ENCODE measurements around the gene CACNA2D3.
"Not testable (repeated sequence)": the region's sequence is repeated elsewhere in the genome, so short reads cannot be mapped to it uniquely, and the experiment has no call there.

CACNA2D3 gene

DNA sequence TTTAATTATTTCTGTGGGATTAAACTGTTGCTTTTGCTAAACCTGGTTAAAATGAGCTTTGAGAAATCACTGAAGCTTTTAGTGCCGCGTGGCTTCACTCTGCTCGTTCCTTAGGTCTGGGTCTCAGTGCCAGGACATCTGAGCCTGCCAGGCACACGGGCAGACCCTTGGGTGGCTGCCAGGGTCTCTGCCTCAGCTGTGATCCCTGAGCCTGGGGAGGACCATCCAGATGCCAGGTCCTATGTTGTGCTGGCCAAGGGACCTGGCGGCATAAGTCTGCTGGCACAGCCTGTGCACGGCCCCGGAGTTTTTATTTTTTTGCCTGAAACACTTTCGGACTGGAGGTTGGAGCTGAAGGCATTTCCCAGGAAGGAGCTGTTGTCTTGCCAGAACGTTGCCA, 477.4 kb downstream of the CACNA2D3 start:
- no peak for DNase-seq

DNA sequence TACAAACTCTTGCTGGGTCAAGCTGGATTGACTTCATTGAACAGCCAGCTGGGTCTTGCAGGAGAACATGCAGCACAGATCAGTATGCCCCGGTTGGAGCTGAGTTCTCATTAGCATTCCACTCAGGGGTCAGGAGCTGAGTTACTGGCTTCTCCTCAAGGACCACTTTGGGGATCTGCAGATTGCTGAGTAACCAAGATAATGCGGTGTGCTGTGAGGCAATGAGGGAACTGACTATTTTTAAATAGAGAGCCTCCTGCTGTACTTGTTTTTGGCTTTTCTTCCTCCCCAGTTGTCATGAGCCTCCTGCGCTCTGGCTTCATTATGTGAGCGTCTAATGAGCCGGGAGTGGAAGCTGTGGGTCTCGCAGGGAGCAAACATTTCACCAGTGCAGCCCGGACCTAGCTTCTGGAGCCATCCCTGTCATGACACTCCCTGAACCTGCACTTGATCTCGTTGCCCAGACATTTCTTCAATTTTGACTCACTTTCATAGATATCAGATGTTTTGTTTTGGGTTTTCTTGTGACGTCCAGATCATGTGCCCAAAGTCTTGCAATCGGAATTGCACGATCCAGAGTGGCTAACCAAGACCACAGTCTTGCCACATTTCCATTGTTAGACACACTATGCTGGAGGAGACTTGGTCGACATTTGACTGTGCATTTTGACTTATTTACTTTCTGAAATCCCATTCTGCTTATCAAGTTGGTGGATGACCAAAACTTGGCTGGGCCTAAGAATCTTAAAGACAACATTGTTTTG, 478.3 kb downstream of the CACNA2D3 start:
- no peak for DNase-seq

GRCh38 chr3:54604495-54604894, 482.1 kb downstream of the CACNA2D3 start:
- no peak for DNase-seq

- DNase-seq, result no peak
Observed at GRCh38 chr3:54608041-54608440, 485.7 kb downstream of the CACNA2D3 start.

- no peak for DNase-seq
Observed at GRCh38 chr3:54619053-54619452, 496.7 kb downstream of the CACNA2D3 start.

GRCh38 chr3:54619531-54619930, 497.2 kb downstream of the CACNA2D3 start:
- no peak for DNase-seq

GRCh38 chr3:54621184-54621583, 498.8 kb downstream of the CACNA2D3 start:
- no peak for DNase-seq

GRCh38 chr3:54622678-54623077, 500.3 kb downstream of the CACNA2D3 start:
- no peak for DNase-seq

DNA sequence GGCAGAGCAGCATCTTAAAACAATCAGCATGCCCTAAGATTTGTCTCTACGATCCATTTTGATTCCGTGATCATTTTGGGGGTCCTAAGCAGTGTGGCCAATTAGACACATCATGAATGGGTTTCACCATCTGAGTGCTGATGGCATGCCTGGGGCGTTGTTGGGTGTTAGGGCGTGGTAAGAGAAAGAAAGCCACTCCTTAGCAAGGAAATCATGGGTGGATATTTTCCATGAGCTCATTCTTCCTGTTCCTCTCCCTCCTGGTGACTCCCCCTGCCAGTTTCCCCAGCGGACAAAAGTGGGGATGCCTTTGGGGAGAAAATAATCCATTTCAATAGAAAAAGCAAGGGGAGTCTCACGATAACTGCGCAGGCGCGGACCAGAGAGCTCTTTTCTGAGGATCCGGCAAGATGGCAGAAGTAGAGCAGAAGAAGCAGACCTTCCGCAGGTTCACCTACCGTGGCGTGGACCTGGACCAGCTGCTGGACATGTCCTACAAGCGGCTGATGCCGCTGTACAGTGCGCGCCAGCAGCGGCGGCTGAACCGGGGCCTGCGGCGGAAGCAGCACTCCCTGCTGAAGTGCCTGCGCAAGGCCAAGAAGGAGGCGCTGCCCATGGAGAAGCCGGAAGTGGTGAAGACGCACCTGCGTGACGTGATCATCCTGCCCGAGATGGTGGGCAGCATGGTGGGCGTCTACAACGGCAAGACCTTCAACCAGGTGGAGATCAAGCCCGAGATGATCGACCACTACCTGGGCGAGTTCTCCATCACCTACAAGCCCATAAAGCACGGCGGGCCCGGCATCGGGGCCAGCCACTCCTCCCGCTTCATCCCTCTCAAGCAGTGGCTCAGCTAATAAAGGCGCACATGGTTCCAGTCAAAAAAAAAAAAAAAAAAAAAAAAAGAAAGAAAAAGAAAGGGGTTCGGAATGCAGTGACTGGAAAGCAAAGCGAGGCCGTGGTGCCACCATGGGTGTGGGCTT, 503.7 kb downstream of the CACNA2D3 start:
- DNase-seq, result no peak

DNA sequence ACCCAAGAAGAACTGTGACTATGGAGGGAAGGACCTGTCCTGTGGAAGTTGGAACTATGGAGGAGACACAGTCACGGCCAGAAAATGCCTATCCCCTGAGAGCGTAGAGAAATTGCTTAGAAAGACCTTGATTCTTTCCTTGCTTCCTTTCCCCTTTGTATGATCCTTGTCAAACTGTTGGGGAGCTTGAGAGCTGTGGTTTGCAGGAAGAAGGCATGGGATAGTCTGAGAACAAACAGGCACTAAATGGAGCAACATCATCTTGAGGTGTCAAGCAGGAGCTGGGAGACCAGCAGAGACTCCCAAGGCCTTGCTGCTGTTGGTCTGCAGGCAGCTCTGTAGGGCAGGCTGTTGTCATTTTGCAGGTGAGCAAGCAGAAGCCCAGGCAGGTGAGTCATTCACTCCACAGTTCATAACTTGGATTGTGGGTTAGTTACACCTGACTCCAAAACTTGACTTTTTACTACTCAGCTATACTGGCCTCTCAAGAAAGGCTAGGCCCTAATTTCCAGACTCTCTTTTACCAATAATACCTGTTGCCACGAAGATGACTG, 506.6 kb downstream of the CACNA2D3 start:
- DNase-seq, result no peak

GRCh38 chr3:54630101-54630623, 507.8 kb downstream of the CACNA2D3 start:
- DNase-seq, result no peak

DNA sequence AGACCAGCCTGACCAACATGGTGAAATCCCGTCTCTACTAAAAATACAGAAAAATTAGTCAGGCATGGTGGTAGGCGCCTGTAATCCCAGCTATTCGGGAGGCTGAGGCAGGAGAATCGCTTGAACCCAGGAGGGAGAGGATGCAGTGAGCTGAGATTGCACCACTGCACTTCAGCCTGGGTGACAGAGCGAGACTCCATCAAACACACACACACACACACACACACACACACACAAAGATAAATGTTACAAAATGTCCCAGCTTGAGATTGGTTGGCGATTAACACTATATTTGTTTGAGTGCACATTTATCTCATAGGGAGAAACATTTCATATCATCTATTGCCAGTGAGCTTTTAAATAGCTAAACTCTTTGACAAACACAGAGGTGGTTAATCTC, 508.6 kb downstream of the CACNA2D3 start:
- not testable (repeated sequence) for DNase-seq

DNA sequence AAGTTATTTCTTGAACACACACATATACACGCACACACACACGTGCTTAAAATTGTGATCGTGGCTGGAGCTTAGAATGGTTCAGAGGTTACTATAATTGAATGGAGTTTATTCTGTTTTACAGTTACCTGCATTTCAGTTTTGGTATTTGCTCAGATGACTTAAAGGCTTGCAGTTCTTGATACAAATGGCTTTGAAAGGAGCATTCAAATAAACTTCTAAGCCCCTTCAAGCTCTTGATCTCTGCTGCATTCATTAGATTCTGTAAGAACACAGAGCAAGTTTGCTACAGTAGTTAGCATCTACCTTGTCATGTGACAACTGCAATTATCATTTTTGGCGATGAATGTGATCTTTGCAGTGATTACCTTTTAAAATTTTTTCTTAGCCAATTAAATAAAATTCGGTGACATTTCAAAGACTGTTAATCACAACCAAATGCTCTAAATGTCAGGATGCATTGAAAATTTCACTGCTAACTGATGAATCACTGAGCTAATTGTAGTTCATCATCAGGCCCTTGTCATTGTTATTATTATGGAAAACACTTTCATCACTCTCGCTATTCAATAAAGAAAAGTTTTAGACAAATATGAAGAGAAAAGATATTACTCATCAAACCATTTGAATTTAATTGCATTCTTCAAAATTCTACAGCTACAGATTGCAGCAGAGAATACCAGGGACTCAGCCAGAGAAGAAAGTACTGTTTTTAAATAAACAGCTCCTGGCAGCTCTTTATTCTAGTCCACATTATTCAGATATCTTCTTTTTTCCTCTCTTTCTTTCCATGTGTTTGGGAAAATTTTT, 509.4 kb downstream of the CACNA2D3 start:
- no peak for DNase-seq

DNA sequence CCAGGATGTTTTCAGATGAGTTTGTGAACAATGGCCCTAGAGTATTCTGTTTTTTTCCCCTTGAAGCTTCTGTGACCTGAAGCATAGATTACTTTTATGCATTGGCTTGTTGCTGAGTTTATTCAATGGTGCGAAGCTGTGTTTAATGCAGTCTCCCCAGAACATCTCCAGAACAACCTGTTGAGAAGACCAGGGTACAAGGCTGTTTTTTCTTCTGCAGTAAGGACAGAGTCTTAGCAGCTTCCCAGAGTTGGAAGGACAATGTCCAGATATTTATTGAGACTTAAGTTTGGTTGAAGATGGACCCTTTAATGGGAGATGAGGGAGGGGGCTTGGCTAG, 509.9 kb downstream of the CACNA2D3 start:
- no peak for DNase-seq

- DNase-seq, result no peak
Observed at GRCh38 chr3:54632834-54633233, 510.5 kb downstream of the CACNA2D3 start.

DNA sequence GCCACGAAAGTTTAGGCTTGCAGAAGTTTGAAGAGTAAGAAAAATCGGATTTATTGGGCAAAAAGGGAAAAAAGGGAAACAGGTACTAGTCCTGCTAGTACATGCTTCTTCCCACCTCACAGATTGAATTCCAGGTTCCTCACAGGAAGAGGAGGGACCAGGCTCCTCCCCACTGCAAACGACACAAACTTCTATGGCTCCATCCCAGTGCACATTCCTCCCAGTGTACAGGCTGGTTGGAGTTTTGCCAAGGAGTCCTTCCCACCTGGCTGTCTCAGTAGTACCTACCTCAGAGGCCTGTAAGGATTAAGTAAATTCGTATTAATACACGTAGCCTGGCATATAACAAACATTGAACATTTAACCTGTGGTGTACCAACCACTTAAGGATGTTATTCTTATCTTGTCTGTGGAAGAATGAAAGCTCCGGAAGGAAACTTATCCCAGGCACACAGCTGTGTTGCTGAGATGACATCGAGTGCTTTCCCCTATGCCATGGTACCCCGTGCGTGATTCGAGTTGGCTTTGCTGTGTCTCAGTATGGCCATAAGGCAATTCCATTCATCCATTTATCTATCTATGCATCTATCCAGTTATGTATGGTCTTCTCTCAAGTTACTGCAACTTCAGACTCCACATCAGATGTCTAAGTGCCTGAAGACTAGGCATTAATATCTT, 511.2 kb downstream of the CACNA2D3 start:
- DNase-seq, result no peak

- no peak for DNase-seq
Observed at GRCh38 chr3:54634122-54634469, 511.7 kb downstream of the CACNA2D3 start.

- not testable (repeated sequence) for DNase-seq
Observed at GRCh38 chr3:54639790-54640372, 517.5 kb downstream of the CACNA2D3 start.

GRCh38 chr3:54641226-54642014, 519.1 kb downstream of the CACNA2D3 start:
- DNase-seq, result no peak

- DNase-seq, result no peak
Observed at GRCh38 chr3:54642147-54642546, 519.8 kb downstream of the CACNA2D3 start.

- DNase-seq, result no peak
Observed at GRCh38 chr3:54647721-54648120, 525.4 kb downstream of the CACNA2D3 start.

Data from activated CD4-positive, alpha-beta T cell treated with anti-CD3 and anti-CD28 coated beads, Interleukin-10, Interleukin-2, amounts not matched to agents 100 ng/mL and 50 ng/mL, durations not matched to agents 16 hours and 8 hours (primary cell).